ENCODE data around the gene PSG1. TPM values are rescaled to one million over a fixed set of nuclear protein-coding genes. Genes with fewer than 3 reads are reported as not detected.
"Not testable (repeated sequence)": the region's sequence is repeated elsewhere in the genome, so short reads cannot be mapped to it uniquely, and the experiment has no call there.

The PSG1 gene
- total and polyA plus RNA-seq, 5 donors: not detected

- H3K4me1 ChIP-seq (ENCODE audit: control insufficient read depth, insufficient read depth, low read length); H3K4me3 ChIP-seq (ENCODE audit: low read length); H3K27ac ChIP-seq (ENCODE audit: low read length); DNase-seq; intact Hi-C loops (cut with DNase I); H3K9me3 ChIP-seq (ENCODE audit: control insufficient read depth, low read length); H3K27me3 ChIP-seq (ENCODE audit: control insufficient read depth, insufficient read depth); ATAC-seq: not testable (repeated sequence)
- WGBS: 86% methylated on average over 4 of the region's 4 CpGs
Observed at GRCh38 chr19:42912941-42913340, 33.4 kb upstream of the PSG1 start.

- H3K4me3 ChIP-seq (ENCODE audit: low read length); ATAC-seq; H3K27ac ChIP-seq (ENCODE audit: low read length); H3K9me3 ChIP-seq (ENCODE audit: control insufficient read depth, low read length); H3K4me1 ChIP-seq (ENCODE audit: control insufficient read depth, insufficient read depth, low read length); H3K27me3 ChIP-seq (ENCODE audit: control insufficient read depth, insufficient read depth); intact Hi-C loops (cut with DNase I); DNase-seq: not testable (repeated sequence)
- WGBS: 71% methylated on average over 5 of the region's 5 CpGs
Observed at GRCh38 chr19:42911731-42912130, 32.2 kb upstream of the PSG1 start.

- H3K9me3 ChIP-seq (ENCODE audit: control insufficient read depth, low read length); H3K4me3 ChIP-seq (ENCODE audit: low read length); H3K4me1 ChIP-seq (ENCODE audit: control insufficient read depth, insufficient read depth, low read length); DNase-seq; H3K27me3 ChIP-seq (ENCODE audit: control insufficient read depth, insufficient read depth); H3K27ac ChIP-seq (ENCODE audit: low read length); intact Hi-C loops (cut with DNase I); ATAC-seq: not testable (repeated sequence)
- WGBS: 62% methylated on average over 5 of the region's 5 CpGs
Observed at GRCh38 chr19:42906162-42906561, 26.6 kb upstream of the PSG1 start.

- H3K4me3 ChIP-seq (ENCODE audit: low read length); H3K4me1 ChIP-seq (ENCODE audit: control insufficient read depth, insufficient read depth, low read length); H3K27ac ChIP-seq (ENCODE audit: low read length); H3K9me3 ChIP-seq (ENCODE audit: control insufficient read depth, low read length); H3K27me3 ChIP-seq (ENCODE audit: control insufficient read depth, insufficient read depth); ATAC-seq; intact Hi-C loops (cut with DNase I); DNase-seq: not testable (repeated sequence)
- 82% methylated on average over 4 of the region's 4 CpGs for WGBS
Observed at GRCh38 chr19:42900561-42900960, 21.0 kb upstream of the PSG1 start.

- 79% methylated on average over 12 of the region's 12 CpGs for WGBS
- DNase-seq; H3K9me3 ChIP-seq (ENCODE audit: control insufficient read depth, low read length); H3K4me3 ChIP-seq (ENCODE audit: low read length); H3K27ac ChIP-seq (ENCODE audit: low read length); intact Hi-C loops (cut with DNase I); H3K27me3 ChIP-seq (ENCODE audit: control insufficient read depth, insufficient read depth); ATAC-seq; H3K4me1 ChIP-seq (ENCODE audit: control insufficient read depth, insufficient read depth, low read length): not testable (repeated sequence)
Observed at GRCh38 chr19:42899674-42900073, 20.2 kb upstream of the PSG1 start.

DNA sequence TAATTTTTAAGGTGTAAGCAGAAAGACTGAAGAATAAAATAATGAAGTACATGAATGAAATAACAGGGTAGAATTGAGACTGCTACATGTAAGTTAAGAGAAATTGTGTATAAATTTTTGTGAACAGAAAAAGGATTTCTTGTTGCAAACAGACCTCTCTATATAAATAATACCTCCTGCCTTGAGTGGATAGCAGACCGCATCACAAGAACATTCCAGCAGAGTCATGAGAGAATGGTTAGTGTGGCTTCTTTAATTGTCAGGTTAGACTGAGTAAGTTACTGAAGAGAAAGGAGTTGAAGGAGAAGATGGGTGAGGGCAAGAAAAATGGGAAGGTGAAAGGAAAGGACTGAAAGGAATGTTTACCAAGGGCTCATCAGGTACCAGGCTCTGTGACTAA lies 19.6 kb upstream of the PSG1 start:
- intact Hi-C loops (cut with DNase I); H3K9me3 ChIP-seq (ENCODE audit: control insufficient read depth, low read length); H3K4me3 ChIP-seq (ENCODE audit: low read length); DNase-seq; H3K27me3 ChIP-seq (ENCODE audit: control insufficient read depth, insufficient read depth); H3K4me1 ChIP-seq (ENCODE audit: control insufficient read depth, insufficient read depth, low read length); ATAC-seq; H3K27ac ChIP-seq (ENCODE audit: low read length): not testable (repeated sequence)
- WGBS: 92% methylated on average over 1 of the region's 1 CpG

GRCh38 chr19:42898656-42899055 lies 19.1 kb upstream of the PSG1 start:
- H3K4me1 ChIP-seq (ENCODE audit: control insufficient read depth, insufficient read depth, low read length); DNase-seq; H3K27me3 ChIP-seq (ENCODE audit: control insufficient read depth, insufficient read depth); H3K9me3 ChIP-seq (ENCODE audit: control insufficient read depth, low read length); H3K4me3 ChIP-seq (ENCODE audit: low read length); intact Hi-C loops (cut with DNase I); ATAC-seq; H3K27ac ChIP-seq (ENCODE audit: low read length): not testable (repeated sequence)
- WGBS: 69% methylated on average over 1 of the region's 1 CpG

- intact Hi-C loops (cut with DNase I); H3K4me3 ChIP-seq (ENCODE audit: low read length); H3K9me3 ChIP-seq (ENCODE audit: control insufficient read depth, low read length); H3K27me3 ChIP-seq (ENCODE audit: control insufficient read depth, insufficient read depth); DNase-seq; ATAC-seq; H3K4me1 ChIP-seq (ENCODE audit: control insufficient read depth, insufficient read depth, low read length); H3K27ac ChIP-seq (ENCODE audit: low read length): not testable (repeated sequence)
- 19% methylated on average over 1 of the region's 1 CpG for WGBS
Observed at GRCh38 chr19:42897729-42898128, 18.2 kb upstream of the PSG1 start.

DNA sequence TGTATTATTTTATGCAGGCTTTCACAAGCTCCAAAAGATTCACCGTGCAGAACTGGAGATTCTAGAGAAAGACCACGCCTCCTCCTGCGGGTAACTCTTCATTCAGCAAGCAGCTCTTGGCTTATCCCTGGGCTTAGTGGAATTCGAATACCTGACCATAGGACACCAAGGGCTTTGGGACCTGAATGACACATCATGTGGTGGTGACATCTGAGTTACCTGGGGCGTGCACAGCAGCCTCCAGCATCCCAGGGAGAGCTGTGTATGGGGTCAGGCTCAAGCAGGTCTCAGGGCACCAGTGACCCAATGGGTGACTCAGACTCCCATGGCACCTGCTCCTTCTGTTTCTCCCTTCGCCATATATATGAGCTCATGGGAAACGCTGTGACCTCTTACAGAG lies 10.9 kb upstream of the PSG1 start:
- intact Hi-C loops (cut with DNase I); H3K27me3 ChIP-seq (ENCODE audit: control insufficient read depth, insufficient read depth); H3K4me3 ChIP-seq (ENCODE audit: low read length); H3K4me1 ChIP-seq (ENCODE audit: control insufficient read depth, insufficient read depth, low read length); H3K9me3 ChIP-seq (ENCODE audit: control insufficient read depth, low read length); H3K27ac ChIP-seq (ENCODE audit: low read length); DNase-seq: not testable (repeated sequence)
- WGBS: 81% methylated on average over 7 of the region's 7 CpGs
- peak in 1 of 2 donors; percentile 36 for ATAC-seq

DNA sequence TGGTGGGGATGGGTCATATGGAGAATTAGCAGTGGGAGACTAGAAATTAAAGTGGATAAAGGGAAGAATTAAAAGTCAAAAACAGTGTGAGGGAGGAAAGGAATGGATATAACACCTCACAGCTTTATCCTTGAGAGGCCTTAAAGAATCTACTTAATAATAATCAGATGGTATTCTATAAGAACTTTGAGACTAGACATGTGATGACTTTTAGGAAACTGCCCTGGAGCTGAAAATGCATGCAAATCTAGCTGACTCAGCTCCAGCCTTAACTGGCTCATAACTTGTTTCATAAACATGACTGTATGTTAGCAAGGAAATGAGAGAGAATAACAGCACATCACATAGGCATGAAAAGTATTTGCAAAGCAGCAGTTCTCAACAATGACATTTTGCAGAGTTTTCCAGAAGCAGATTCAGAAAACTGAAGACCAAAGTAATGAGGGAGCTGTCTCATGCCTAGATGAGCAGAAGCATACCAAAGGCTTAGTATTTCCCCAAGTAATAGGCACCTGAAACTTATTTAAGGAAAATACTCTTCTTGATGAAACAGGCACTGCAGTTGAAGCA lies 8.4 kb upstream of the PSG1 start:
- ATAC-seq; H3K27me3 ChIP-seq (ENCODE audit: control insufficient read depth, insufficient read depth); DNase-seq; H3K9me3 ChIP-seq (ENCODE audit: control insufficient read depth, low read length); H3K4me1 ChIP-seq (ENCODE audit: control insufficient read depth, insufficient read depth, low read length); H3K27ac ChIP-seq (ENCODE audit: low read length); H3K4me3 ChIP-seq (ENCODE audit: low read length); intact Hi-C loops (cut with DNase I): not testable (repeated sequence)

DNA sequence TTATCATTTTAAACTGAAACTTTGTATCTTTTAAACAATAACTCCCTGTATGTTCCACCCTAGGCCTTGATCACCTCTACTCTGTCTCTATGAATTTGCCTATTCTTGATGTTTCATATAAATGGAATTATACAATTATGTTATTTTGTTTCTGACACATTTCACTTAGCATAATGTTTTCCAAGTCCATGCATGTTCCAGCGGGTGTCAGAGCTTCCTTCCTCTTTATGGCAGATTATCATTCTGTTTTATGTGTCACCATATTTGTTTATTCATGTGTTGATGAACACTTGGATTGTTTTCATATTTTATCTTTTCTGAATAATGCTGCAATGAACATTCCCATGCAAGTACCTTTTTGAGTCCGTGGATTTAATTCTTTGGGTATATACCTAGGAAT lies 3.2 kb upstream of the PSG1 start:
- DNase-seq; H3K27ac ChIP-seq (ENCODE audit: low read length); ATAC-seq; H3K9me3 ChIP-seq (ENCODE audit: control insufficient read depth, low read length); H3K4me1 ChIP-seq (ENCODE audit: control insufficient read depth, insufficient read depth, low read length); intact Hi-C loops (cut with DNase I); H3K27me3 ChIP-seq (ENCODE audit: control insufficient read depth, insufficient read depth); H3K4me3 ChIP-seq (ENCODE audit: low read length): not testable (repeated sequence)
- 80% methylated on average over 2 of the region's 2 CpGs for WGBS

GRCh38 chr19:42882010-42882409 lies 2.5 kb upstream of the PSG1 start:
- H3K9me3 ChIP-seq (ENCODE audit: control insufficient read depth, low read length); ATAC-seq; H3K4me3 ChIP-seq (ENCODE audit: low read length); H3K27ac ChIP-seq (ENCODE audit: low read length); H3K27me3 ChIP-seq (ENCODE audit: control insufficient read depth, insufficient read depth); DNase-seq; H3K4me1 ChIP-seq (ENCODE audit: control insufficient read depth, insufficient read depth, low read length); intact Hi-C loops (cut with DNase I): not testable (repeated sequence)
- 28% methylated on average over 5 of the region's 5 CpGs for WGBS
